Loucy (cell line): ENCODE results near the gene KPNA6.

Experiments
- CTCF ChIP-seq: fragments of 200-600 bp; sonication (generic); conservative IDR thresholded peaks from 2 replicates; pipeline ENCODE4 v1.5.1; 2014; ENCODE audit warnings: mild to moderate bottlenecking, antibody characterized with exemption, low read length
- EZH2phosphoT487 ChIP-seq: fragments of 200-600 bp; IDR thresholded peaks from 2 replicates; pipeline ENCODE4 v1.6.1; 2018; ENCODE audit warnings: antibody characterized with exemption, mild to moderate bottlenecking, moderate library complexity, borderline replicate concordance

- TF ChIP-seq EZH2phosphoT487 (no peak), CTCF (no peak)
These were observed 16.3 kb upstream of the KPNA6 start for GRCh38 chr1:32091591-32091990.
